Activated CD4-positive, alpha-beta T cell treated with anti-CD3 and anti-CD28 coated beads for 1 hour (primary cell): ENCODE results near the gene SF3A2.

ENCODE experiments used
- DNase-seq: peaks from one replicate; pipeline ENCODE4 v3.0.0-alpha.2; 2020

SF3A2 gene

DNA sequence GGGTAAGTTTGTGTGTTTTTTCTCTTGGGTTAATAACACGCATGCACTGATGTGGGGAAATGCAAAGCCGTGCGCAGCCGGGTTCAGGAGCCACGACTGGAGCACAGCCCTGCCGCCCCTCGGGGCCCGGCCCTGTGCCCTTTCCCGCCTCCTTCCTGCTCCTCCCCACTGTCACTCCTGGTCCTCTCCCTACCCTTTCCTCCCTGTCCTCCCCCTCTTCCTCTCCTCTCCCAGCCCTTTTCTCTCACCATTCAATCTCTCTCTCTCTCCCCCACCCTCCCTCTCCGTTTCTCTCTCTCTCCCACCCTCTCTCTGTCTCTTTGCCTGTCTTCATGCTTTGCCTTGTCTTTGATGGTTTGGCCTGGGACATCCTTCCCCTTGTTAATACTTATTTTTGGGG, 27.6 kb upstream of the SF3A2 start:
- no peak for DNase-seq

DNA sequence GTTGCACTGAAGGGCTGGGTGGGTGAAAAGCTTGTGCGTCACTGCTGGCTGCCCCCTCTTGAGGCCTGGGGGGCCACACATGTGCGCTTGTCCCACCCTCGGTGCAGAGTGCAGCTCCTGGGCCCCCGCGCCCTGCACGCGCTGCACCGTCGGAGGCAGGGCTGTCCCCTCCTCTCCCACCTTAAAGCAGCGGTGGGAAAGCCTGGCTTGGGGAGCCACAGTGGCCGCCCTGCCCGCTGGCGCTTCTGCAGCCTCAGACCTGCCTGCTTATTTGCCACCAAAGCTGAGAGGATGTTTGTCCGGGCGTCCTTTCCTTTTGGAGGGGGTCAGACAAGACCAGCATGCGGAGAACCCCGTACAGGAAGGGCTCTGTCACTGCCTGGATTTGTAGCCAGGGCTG, 27.2 kb upstream of the SF3A2 start:
- DNase-seq: no peak

DNA sequence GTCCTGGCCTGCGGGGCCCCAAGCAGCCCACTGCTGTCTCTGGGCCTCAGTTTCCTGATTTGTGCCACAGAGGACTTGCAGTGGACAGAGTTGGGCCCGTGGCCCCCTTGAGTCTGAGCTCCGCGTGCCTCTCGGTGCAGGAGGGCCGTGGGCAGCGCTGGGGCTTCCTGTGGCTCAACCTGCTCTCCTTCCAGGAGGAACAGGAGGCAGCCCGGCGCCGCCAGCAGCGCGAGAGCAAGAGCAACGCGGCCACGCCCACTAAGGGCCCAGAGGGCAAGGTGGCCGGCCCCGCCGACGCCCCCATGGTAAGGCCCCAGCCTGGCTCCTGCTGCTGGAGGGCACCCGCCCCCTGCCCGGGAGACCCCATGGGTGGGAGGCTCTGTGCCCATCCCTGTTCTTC, 26.4 kb upstream of the SF3A2 start:
- DNase-seq: no peak

DNA sequence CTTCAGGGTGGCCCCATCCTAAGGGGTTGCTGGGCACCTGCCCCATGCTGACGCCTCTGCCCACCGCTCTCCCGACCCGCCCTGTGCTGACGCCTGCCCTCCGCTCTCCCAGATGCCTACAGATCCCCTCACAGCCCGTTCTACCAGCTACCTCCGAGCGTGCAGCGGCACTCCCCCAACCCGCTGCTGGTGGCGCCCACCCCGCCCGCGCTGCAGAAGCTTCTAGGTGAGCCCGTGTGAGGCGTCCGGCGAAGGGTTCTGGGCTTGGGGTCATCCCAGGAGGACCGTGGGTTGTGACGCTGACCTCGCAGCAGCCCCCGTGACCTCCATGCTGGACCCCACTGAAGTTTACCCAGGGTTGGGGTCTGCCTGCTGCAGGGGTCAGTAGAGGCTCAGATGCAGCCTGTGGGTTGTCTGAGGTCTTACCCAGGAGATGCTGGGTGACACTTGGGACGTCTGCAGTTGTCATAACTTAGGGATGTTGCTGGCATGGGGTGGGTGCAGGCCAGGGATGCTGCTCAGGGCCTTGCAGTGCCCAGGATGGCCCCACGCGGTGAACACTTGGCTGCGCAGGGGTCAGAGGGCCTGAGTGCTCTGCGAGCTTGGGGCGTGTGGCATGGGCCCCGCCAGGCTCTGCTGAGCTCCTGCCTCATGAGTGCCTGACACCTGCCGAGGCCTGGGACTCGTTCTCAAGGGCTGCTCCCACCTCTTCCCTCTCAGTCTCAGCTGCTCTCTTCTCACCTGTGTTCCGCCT, 25.5 kb upstream of the SF3A2 start:
- no peak for DNase-seq

DNA sequence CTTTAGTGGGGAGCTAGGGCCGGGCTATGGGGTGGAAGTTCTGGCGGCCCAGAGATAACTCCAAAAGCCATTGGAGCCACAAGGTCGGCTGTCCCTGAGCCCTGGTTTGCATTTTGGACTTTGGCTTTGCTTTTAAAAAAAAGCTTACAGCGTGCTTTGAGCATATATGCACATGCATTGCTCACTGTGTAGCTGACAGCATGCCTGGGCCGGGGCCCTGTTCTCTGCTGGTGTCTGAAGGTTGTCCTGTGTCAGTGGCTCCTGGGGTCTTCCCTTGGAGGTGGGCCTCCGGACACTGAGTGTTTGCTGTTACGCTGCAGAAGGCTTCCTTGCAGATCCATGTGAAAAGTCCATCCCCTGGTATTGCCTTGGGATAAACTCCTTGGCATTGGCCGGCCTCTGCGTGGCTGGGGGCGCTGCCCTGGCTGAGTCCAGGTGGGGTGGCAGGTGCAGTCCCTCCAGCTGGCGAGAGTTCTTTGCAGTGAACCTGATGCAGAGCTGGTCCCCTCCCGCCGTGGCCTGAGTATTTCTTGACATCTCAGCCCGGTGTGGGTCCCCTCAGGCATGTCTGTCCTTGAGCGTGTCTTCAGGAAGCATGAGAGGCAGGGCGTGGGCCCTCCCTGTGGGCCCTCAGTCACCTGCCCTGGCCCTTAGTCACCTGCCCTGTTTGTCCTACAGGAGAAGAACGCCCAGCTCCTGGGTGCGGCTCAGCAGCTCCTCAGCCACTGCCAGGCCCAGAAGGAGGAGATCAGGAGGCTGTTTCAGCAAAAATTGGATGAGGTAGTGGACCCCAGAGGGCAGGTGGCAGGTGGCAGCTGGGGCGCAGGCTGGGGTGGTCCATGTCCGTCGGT, 23.5 kb upstream of the SF3A2 start:
- no peak for DNase-seq

DNA sequence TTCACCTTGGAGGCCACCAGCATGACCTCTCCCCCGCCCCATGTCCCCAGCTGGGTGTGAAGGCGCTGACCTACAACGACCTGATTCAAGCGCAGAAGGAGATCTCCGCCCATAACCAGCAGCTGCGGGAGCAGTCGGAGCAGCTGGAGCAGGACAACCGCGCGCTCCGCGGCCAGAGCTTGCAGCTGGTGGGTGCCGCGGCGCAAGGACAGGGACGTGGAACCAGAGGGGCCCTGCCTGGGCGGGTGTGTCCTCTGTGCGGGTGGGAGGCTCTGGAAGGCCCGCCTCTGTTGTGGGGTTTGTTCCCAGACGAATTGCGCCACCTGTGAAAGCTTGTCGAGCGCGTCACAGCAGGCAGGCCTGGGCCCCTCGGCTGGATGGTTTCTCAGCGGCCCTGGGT, 22.8 kb upstream of the SF3A2 start:
- no peak for DNase-seq

DNA sequence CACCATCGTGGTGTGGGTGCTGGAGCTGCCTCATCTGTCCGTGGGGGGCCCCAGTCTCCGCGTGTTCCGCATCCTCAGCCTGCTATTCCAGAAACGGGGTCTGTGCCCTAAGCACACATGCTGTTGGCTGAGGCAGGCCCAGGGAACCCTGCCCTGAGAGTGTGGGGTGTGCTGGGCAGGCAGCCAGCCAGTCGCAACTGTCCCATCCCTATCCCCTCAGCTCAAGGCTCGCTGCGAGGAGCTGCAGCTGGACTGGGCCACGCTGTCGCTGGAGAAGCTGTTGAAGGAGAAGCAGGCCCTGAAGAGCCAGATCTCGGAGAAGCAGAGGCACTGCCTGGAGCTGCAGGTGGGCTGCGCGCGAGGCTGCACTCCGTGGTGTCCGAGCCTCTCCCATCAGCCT, 22.4 kb upstream of the SF3A2 start:
- no peak for DNase-seq

DNA sequence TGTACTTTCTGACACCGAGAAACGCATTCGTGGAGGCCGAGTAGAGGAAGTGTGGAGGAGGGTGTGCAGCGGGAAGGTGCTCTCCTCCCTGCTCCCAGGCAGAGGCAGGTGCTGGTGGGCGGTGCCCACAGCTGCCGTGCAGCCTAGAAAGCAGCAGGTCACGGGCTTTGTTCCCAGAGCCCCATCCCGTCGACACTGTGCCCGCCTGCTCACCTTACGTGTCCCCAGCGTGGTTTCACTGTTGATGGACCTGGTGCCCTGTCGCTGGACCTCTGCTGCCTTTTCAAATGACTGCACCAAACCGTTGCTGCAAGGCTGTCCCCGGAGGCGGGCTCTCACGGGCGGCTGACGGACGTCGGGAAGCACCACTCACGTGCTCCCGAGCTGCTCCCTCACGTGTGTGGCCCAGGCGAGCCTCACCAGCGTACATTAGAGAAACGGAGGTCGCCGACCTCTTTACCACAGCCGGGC, 21.3 kb upstream of the SF3A2 start:
- peak; percentile 33 for DNase-seq

DNA sequence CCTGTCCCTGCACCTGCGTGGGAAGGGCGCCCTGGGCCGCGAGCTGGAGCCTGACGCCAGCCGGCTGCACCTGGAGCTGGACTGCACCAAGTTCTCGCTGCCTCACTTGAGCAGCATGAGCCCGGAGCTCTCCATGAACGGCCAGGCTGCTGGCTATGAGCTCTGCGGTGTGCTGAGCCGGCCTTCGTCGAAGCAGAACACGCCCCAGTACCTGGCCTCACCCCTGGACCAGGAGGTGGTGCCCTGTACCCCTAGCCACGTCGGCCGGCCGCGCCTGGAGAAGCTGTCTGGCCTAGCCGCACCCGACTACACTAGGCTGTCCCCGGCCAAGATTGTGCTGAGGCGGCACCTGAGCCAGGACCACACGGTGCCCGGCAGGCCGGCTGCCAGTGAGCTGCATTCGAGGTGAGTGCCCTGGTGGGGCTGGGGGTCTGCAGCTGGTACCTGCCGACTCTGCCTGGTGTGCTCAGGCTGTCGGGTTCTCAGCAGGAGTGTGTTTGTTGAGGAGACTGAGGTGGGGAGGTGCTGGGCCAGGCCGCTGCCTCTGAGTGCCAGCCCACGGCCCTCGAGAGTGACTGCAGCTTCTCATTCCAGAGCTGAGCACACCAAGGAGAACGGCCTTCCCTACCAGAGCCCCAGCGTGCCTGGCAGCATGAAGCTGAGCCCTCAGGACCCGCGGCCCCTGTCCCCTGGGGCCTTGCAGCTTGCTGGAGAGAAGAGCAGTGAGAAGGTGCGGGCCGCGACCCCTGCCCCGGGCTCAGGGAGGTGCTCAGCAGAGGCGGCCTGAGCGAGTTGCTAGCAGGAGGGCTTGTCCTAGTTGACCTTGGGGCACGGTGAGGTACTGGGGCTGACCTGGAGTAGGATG, 20.0 kb upstream of the SF3A2 start:
- DNase-seq: no peak

DNA sequence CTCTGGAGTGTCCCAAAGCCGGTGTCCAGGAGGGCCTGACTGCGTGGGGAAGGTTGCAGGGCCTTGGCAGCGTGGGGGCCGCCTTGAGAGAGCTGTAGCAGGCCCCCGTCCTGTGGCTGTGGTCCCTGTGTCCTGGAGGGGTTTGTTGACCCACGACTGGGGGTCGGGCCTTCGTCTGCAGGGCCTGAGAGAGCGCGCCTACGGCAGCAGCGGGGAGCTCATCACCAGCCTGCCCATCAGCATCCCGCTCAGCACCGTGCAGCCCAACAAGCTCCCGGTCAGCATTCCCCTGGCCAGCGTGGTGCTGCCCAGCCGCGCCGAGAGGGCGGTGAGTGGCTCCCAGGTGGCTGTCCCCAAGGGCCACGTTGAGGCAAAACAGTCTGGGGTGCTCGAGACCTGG, 19.0 kb upstream of the SF3A2 start:
- no peak for DNase-seq

DNA sequence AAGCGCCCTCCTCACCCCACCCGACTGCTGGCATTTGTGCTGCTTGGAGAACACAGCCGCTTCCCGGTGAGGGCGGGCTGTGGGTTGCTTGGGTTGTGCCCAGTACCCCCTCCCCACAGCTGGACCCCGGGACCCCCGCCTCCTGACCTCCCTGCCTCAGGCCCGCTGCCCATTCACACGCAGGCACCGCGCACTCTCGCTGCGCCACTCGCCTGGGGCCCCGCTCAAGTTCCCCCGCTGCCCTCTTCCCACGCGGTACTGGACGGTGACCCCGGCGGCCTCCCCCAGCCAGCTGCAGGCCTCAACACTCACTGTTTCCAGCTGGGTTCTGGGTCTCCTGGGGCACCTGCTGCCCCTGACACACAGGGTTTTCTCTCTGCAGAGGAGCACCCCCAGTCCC, 16.9 kb upstream of the SF3A2 start:
- no peak for DNase-seq

DNA sequence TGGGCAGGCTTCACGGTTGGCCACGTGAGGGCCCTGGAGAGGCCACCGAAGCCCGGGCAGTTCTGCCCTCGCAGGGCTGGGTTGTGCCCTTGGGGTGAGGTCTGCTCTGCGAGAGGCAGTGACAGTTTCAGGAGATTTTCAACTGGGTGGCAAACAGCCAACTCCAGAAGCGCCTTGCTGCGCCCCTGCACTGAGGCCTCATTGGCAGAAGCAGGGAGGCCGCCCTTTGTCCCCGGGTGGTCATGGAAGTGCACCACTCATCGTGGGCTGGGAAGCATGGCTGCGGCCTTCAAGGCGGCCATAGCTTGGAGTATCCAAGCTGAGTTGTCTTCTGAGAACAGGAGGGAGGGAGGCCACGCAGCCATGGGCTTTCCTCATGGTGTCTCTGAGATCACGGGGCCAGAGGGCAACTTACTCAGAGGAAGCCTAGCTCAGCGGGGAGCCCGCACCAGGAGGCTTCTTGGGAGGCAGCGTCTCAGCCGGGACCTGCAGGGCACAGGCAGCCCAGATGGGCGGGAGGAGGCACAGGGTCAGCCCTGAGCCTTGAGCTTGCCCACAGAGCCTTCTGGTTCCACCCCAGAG, 15.3 kb upstream of the SF3A2 start:
- DNase-seq: no peak

DNA sequence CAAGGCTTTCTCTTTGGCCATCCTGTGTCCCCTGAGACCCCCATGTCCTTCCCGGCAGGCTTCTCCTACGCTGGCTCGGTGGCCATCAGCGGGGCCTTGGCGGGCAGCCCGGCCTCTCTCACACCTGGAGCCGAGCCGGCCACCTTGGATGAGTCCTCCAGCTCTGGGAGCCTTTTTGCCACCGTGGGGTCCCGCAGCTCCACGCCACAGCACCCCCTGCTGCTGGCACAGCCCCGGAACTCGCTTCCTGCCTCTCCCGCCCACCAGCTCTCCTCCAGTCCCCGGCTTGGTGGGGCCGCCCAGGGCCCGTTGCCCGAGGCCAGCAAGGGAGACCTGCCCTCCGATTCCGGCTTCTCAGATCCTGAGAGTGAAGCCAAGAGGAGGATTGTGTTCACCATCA, 14.7 kb upstream of the SF3A2 start:
- no peak for DNase-seq

DNA sequence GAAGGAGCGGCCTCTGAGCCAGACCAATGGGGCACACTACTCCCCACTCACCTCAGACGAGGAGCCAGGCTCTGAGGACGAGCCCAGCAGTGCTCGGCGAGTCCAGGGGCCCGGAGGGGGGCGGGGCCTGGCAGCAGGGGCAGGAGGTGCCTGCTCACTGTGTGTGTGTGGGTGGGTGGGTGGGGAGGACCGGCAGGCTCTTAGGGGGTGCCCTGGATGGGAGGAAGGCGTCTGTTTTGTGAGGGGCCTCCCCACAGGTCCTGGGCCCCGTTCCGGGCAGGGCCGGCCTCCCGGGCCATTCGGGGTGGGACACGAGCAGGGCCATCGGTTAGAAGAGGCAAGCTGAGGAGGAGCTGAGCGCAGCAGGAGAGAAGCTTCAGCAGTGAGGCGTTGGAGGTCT, 13.2 kb upstream of the SF3A2 start:
- no peak for DNase-seq

DNA sequence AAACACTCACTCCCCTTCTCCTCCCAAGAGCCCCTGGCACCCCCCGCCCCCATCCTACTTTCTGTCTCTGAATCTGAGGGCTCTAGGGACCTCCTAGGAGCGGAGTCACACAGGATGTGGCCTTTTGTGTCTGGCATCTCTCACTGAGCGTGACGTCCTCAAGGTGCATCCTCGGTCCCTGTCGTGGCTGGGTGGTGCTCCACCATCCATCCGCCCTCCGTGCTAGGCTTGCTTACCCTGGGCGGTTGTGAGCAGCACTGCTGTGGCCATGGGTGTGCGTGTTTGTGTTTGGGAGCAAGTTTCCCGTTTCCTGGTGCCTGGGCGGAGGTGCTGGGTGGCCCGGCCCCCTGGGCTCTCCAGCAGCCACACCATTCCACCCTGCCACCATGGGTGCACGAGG, 12.7 kb upstream of the SF3A2 start:
- no peak for DNase-seq

DNA sequence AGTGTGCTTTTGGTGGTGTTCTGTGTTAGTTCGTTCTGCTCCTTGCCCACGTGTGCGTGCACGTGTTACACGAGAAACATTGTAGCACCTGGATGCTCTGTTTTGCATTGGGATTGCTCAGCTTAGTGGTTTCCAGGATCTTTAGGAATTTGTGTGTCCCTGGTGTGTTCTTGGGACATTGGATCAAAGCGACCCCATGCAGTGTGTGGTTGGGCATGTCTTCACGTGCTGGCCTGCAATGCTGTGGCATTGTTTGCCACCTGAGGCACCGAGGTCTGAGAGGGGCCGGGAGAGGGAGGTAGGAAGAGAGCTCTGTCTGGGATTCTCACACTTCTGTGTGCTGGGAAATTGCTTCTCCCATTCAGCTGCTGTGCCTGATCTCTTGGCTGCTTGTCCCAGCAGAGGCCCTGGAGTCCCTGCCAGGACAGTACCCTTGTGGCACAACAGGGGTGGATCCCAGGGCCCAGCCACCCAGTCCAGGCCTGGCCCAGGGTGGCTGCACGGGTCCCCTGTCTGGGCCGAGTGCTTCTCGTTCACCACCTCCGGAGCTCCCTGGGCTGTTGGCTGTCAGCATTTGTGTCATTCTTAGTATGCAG, 11.8 kb upstream of the SF3A2 start:
- DNase-seq: no peak

DNA sequence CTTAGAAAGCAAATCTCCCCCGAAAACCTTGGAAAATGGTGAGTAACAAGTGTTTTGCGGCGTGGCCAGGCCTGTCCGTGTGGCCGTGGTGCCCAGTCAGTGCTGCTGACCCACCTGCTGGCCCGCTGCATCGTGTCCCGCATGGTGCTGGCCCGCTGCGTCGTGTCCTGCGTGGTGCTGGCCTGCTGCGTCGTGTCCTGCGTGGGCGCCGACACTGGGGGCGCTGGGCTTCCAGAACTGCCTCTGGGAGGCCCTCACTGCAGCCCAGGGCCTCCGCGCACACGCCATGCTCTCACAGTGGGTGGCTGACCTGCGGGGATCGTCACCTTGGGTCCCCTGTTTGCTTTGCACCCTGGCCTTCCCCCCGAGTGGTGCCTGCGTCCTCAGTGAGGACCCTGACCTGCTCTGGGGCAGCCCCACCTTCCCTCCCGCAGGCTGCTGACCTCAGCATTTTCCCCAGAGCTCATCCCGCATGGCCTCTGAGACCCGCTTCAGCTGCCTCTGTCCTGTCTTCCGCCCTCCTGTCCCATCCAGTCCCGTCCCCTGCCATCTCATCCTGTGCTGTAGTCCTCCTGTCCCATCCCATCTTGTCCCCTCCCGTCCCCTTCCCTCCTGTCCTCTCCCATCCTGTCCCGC, 11.1 kb upstream of the SF3A2 start:
- DNase-seq: no peak

DNA sequence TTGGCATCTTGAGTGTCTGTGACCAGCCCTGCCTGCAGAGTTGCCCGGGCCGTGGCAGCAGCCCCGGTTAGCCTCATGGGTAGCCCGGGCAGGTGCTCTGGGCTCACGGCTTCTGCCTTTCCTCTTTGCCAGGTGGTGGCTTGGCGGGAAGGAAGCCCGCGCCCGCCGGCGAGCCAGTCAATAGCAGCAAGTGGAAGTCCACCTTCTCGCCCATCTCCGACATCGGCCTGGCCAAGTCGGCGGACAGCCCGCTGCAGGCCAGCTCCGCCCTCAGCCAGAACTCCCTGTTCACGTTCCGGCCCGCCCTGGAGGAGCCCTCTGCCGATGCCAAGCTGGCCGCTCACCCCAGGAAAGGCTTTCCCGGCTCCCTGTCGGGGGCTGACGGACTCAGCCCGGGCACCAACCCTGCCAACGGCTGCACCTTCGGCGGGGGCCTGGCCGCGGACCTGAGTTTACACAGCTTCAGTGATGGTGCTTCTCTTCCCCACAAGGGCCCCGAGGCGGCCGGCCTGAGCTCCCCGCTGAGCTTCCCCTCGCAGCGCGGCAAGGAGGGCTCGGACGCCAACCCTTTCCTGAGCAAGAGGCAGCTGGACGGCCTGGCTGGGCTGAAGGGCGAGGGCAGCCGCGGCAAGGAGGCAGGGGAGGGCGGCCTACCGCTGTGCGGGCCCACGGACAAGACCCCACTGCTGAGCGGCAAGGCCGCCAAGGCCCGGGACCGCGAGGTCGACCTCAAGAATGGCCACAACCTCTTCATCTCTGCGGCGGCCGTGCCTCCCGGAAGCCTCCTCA, 10.4 kb upstream of the SF3A2 start:
- no peak for DNase-seq

DNA sequence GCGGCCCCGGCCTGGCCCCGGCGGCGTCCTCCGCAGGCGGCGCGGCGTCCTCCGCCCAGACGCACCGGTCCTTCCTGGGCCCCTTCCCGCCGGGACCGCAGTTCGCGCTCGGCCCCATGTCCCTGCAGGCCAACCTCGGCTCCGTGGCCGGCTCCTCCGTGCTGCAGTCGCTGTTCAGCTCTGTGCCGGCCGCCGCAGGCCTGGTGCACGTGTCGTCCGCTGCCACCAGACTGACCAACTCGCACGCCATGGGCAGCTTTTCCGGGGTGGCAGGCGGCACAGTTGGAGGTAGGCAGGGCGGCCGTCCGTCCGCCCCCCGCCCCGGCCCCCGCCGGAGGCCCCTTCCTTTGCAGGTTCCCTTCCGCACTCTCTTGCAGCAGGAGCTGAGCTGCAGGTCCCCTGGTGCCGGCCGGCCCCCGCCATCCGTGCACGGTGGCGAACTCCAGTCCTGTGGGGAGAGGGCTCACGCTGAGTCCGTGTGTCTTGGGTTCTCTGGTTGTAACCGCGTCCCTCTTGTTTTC, 9.7 kb upstream of the SF3A2 start:
- no peak for DNase-seq

DNA sequence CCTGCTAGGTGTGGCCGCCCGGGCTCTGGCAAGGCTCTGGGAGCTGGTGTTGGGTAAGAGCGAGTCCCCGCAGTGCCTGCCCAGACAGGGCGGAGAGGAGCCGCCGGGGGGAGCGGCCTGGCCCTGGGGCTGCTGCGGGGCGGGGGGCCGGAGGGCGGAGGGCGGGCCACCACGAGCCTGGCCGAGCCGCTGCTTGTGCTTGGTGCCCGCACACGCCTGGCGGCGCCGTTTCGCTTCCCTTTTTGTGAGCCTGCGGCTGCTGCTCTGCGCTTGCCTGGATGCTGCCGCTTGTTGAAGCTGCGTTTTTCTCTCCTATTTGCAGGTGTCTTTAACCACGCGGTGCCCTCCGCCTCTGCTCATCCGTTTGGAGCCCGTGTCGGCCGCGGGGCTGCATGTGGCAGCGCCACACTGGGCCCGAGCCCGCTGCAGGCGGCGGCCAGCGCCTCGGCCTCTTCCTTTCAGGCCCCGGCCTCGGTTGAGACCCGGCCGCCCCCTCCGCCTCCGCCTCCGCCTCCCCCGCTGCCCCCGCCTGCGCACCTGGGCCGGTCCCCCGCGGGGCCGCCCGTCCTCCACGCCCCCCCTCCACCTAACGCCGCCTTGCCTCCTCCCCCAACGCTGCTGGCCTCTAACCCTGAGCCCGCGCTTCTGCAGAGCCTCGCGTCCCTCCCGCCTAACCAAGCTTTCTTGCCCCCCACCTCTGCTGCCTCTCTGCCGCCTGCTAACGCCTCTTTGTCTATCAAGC, 9.0 kb upstream of the SF3A2 start:
- DNase-seq: no peak
